Measurements from ENCODE around the gene C3orf52. TPM values are rescaled to one million over a fixed set of nuclear protein-coding genes. Genes with fewer than 3 reads are reported as not detected.

Gene C3orf52
- total RNA-seq, 2 experiments from 2014 or later = 2.0 to 3.3 TPM

DNA sequence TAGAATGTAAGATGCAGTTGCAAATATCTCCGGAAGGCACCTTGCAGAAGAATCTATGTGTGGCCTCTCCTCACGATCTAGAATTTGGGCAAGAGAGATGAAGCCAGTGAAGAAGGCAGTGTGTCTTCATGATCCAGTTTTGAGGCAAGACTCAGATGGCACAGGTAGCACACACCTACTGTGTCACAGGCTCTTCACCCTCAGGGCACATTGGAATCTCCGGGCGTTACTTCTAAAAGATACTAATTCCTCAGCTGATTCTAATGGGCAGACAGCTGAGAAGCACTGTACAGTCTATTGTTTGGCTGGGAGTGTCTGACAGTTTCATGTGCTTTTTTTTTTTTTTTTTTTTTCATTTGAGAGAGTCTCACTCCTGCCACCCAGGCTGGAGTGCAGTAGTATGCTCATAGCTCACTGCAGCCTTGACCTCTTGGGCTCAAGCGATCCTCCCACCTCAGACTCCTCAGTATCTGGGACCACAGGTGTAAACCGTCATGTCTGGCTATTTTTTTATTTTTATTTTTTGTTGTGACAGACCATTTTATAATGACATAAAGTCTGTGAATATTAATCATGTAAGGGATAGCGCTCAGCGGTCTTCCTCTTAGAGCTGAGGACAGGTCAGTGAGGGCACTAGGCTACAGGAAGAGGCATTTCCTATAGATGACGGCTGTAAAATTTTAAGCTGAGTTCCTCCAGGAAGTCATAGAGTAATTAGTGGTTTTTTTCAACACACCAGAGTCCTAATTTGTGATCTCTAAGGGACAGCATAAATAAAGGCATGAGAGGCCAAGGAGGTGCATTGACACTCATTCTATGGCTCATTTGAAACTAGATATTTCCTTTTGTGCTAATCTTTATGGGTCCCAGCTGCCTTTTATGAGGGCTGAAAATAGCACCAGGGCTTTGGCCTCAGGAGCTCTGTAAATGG, 4.0 kb downstream of the C3orf52 start:
- Mint-ChIP-seq H3K4me1 (ENCODE audit: low read depth) (peaks cover 30% of the 10 kb centered on the region), H3K9me3 (no peaks in the 10 kb centered on the region), H3K4me3 (no peak overlapping the region), H3K27me3 (peaks cover 21% of the 10 kb centered on the region), H3K27ac (no peak overlapping the region), H3K36me3 (ENCODE audit: low read depth) (no peaks in the 10 kb centered on the region)
- ChIA-PET CTCF (no interaction called here), POLR2A (no interaction called here)
- ATAC-seq (no peak), DNase-seq (no peak)
- TF ChIP-seq, protein P1, sequence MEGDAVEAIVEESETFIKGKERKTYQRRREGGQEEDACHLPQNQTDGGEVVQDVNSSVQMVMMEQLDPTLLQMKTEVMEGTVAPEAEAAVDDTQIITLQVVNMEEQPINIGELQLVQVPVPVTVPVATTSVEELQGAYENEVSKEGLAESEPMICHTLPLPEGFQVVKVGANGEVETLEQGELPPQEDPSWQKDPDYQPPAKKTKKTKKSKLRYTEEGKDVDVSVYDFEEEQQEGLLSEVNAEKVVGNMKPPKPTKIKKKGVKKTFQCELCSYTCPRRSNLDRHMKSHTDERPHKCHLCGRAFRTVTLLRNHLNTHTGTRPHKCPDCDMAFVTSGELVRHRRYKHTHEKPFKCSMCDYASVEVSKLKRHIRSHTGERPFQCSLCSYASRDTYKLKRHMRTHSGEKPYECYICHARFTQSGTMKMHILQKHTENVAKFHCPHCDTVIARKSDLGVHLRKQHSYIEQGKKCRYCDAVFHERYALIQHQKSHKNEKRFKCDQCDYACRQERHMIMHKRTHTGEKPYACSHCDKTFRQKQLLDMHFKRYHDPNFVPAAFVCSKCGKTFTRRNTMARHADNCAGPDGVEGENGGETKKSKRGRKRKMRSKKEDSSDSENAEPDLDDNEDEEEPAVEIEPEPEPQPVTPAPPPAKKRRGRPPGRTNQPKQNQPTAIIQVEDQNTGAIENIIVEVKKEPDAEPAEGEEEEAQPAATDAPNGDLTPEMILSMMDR (IDR thresholded peaks at IDR 0.05) = no peak
- intact Hi-C loops (cut with micrococcal nuclease) = no loop called here

DNA sequence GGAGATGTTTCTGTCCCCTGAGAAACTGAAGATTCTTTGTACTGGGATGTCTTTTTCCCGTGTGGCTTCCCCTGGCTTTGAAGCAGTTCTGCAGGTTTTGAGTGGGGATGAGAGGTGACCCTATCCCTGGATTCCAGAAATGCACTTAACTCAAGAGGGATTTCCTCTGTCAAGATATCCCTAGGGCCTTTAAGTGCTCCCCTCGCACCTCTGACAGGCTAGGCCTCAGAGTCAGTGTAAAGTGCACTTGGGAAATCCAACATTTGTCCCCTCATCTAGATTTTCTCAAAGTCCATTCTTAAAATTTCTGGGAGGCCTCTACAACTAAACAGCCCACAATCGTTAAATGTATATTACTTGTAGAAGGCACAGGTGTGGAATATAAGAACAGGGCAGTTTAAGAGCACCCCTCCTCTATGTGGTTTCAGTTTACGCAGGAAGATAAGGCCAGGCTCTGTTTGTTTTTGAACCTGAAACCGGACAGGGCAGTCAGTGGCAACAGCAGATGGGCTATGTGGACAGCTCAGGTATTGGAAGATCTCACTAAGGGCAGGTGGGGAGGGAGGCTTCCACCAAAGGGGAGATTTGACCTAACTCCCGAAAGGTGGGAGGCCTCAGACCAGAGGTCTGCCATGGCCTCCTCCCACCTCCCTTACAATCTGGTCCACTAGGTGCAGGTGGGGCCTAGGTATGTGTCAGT, 4.8 kb downstream of the C3orf52 start:
- TF ChIP-seq, protein P1 (IDR thresholded peaks at IDR 0.05) = no peak
- H3K36me3 Mint-ChIP-seq (ENCODE audit: low read depth) = no peaks in the 10 kb centered on the region
- H3K4me1 Mint-ChIP-seq (ENCODE audit: low read depth) = peaks cover 27% of the 10 kb centered on the region
- POLR2A ChIA-PET = no interaction called here
- H3K4me3 Mint-ChIP-seq = no peak overlapping the region
- CTCF ChIA-PET = no interaction called here
- H3K9me3 Mint-ChIP-seq = no peaks in the 10 kb centered on the region
- DNase-seq = no peak
- H3K27ac Mint-ChIP-seq = no peak overlapping the region
- intact Hi-C loops (cut with micrococcal nuclease) = no loop called here
- ATAC-seq = no peak
- H3K27me3 Mint-ChIP-seq = peaks cover 20% of the 10 kb centered on the region

DNA sequence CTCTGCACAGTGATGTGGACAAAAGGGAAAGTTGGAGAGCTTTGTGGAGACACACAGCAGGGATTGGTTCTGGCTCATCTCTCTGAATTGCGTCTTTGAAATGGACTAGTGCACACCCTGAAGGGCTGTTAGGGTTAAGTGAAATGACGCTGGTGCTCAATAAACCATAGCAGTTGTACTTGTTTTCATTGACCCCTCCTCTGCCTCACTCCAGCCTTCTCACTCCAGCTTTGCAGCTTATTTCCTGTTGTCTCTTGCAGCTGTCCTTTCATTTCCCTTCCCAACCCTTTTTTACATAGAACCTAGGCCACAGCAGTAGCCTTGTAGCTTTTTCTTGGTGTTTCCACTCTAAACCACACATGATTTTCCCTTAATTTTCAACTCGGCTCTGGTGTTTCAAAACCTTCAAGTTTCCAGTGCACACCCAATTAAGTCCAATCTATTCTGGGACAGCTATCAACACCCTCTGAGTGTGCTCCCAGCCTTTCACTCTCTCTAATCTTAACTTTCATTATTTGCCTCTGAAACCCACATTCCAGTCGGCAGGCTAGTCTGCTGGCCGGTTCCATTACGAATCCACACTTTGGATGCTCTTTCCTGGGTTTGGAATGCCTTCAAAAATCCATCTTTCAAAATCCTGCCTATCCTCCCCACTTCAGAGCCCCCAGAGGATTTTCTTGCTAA, 6.4 kb downstream of the C3orf52 start:
- Mint-ChIP-seq H3K9me3 (no peaks in the 10 kb centered on the region), H3K4me3 (no peak overlapping the region), H3K36me3 (ENCODE audit: low read depth) (no peaks in the 10 kb centered on the region), H3K4me1 (ENCODE audit: low read depth) (peaks cover 30% of the 10 kb centered on the region), H3K27ac (no peak overlapping the region), H3K27me3 (peaks cover 10% of the 10 kb centered on the region)
- TF ChIP-seq, protein P1 (IDR thresholded peaks at IDR 0.05) = no peak
- ATAC-seq = no peak
- intact Hi-C loops (cut with micrococcal nuclease) = no loop called here
- POLR2A ChIA-PET = no interaction called here
- DNase-seq = no peak
- CTCF ChIA-PET = interaction anchor here (2.8 kb wide), 1 partner anchor 19 kb away, joined by 9 read pairs; no protein-coding TSS in a partner anchor

DNA sequence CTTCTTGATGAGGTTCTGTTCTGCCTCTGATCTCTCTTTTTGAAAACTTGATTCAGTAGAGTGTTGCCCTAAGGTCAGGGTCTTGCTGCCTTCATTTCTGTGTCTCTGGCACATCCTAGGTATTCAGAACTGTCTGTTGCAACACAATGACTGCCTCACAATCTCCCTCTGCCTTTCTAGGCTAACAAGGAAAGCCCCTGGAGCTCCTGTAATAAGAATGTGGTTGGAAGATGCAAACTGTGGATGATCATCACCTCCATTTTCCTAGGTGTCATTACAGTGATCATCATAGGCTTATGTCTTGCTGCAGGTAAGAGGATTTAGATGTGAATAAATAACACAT, 7.0 kb downstream of the C3orf52 start:
- intact Hi-C loops (cut with micrococcal nuclease) = no loop called here
- Mint-ChIP-seq H3K36me3 (ENCODE audit: low read depth) (no peaks in the 10 kb centered on the region), H3K4me3 (no peak overlapping the region), H3K27ac (no peak overlapping the region), H3K4me1 (ENCODE audit: low read depth) (peaks cover 28% of the 10 kb centered on the region), H3K27me3 (peaks cover 7% of the 10 kb centered on the region), H3K9me3 (no peaks in the 10 kb centered on the region)
- ChIA-PET POLR2A (no interaction called here), CTCF (interaction anchor here (2.8 kb wide), 1 partner anchor 18 kb away, joined by 9 read pairs; no protein-coding TSS in a partner anchor)
- DNase-seq = no peak
- TF ChIP-seq, protein P1 (IDR thresholded peaks at IDR 0.05) = no peak
- ATAC-seq = no peak
